ENCODE results near the gene SPRR2G.
"Not testable (repeated sequence)": the region's sequence is repeated elsewhere in the genome, so short reads cannot be mapped to it uniquely, and the experiment has no call there.

SPRR2G gene

DNA sequence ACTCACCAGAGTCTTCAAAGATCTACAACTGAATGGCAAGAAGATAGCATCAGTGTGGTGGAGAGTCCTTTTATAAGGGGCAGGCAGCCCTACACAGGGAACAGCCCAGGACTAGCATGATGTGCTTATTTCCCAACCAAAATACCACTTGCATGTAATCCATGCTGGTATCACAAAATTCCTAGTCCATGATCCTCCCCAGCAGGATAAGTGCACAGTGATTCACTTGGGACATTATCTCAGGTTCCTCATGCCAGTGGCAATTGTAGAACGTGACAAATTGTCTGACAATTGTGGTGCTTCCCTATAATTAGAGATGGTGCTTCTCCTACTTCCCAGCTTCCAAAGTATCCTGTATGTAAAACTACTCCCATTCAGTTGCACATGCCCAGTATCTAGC lies at the start of gene SPRR2G:
Gene SPRR2G (minus strand): TSS at position 45 of the 400 bp plus-strand sequence. CDS start 780 bp downstream, outside the sequence.
- no peak for DNase-seq

- no peak for DNase-seq
These were observed 44.5 kb upstream of the SPRR2G start for GRCh38 chr1:153195216-153195615.

GRCh38 chr1:153194331-153195050 lies 43.8 kb upstream of the SPRR2G start:
- DNase-seq = no peak

DNA sequence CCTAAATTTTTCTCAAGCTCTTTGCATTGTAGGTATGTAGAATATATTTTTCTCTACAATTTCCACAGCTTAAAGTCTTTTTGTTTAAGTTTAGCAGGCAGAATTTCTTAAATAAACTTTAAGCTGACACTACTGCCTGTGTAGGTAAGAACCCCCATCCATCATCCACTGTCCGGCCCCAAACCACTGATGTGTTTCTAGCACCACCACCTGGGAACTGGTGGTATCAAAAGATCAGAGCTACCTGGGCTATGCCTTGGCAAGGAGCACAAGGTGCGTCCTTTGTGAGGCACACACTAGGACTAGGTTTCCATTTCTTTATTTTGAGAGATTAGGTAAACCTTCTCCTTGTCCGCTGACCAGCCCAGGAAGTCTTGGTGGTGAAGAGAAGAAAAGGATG lies 42.0 kb upstream of the SPRR2G start:
- no peak for DNase-seq

- no peak for DNase-seq
These were observed 39.7 kb upstream of the SPRR2G start for GRCh38 chr1:153190373-153190772.

DNA sequence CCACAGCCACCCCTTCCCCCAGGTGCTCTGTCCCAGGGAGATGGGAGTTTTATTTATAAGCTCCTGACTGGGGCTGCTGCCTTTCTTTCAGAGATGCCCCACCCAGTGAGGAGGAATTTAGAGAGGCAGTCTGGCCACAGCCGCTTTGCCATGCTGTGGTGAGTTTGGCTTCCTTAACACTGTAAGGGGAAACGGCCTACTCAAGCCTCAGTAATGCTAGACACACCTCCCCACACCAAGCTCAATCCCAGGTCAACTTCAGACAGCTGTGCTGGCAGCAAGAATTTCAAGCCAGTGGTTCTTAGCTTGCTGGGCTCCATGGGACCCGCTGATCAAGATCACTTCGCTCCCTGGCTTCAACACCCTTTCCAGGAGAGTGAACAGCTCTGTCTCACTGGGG lies 37.6 kb upstream of the SPRR2G start:
- not testable (repeated sequence) for DNase-seq

DNA sequence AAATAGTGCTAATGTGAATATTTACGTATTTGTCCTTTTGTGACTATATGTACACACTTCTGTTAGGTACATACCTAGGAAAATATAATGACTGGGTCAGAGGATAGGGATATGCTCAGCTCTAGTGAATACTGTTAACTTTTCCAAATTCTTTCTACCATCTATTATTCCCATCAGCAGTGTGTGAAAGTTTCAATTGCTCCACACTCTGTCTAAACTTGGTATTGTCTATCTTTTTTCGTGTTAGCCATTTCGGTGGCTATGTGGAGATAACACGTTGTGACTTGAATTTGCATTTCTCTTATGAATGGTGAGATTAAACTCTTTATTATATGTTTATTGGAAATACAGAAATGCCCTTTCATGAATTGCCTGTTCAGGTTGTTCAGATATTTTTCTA lies 29.9 kb upstream of the SPRR2G start:
- DNase-seq = no peak

DNA sequence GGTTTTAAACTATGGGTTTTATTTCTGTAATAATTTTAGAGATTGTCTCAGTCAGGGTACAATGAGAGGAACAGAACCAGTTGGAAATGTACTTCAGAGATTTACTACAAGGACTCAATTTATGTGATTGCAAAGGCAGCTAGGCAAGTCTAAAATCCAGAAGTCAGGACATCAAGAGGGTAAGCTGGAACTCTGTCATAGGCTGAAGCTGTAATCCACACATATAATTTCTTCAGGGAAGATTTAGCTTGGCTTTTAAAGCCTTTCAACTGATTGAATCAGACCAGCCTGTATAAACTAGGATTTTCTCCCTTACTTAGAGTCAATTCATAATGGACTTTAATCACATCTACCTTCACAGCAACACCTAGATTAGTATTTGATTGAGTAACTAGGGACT lies 28.2 kb upstream of the SPRR2G start:
- DNase-seq = no peak

GRCh38 chr1:153174624-153175023 lies 23.9 kb upstream of the SPRR2G start:
- DNase-seq = no peak

GRCh38 chr1:153168686-153169085 lies 18.0 kb upstream of the SPRR2G start:
- no peak for DNase-seq

DNA sequence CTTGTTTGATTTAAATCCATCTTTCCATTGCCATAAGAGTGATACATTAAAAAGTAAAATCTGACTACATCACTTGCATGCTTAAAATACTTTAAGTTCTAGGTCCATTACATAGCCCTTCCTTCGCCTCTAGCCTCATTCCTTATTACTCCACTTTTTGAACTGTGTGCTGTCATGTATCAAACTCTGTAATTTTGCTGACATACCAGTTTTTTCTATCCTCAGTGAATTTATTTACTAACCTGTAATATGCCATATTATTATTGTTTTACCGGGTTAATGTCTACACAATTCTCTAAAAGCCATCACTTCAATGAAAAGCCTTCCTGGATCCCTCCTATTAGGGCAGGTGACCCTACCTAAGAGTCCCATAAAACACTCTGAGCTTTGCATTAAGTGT lies 4.9 kb upstream of the SPRR2G start:
- DNase-seq = no peak

- DNase-seq = no peak
These were observed 1.8 kb upstream of the SPRR2G start for GRCh38 chr1:153152481-153152880.

DNA sequence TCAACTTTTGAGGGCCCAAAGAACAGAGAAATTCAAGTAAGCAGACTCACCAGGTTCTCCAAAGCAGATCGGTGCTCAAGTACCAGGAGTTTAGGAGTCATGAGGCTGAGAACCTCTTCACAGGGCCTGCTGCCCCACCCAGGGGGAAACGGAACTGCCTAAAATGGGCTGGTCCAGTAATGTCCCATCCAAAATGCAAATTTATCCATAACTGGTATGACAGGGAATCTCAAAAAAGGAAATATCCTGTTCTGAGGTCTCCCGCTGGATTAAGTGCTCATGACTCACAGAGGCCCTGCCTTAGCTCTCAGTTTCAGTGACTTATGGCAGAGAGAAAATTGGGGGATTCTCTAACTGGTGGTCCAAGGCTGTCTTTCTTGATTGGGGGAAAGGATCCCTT lies 9.3 kb downstream of the SPRR2G start:
- DNase-seq = no peak

DNA sequence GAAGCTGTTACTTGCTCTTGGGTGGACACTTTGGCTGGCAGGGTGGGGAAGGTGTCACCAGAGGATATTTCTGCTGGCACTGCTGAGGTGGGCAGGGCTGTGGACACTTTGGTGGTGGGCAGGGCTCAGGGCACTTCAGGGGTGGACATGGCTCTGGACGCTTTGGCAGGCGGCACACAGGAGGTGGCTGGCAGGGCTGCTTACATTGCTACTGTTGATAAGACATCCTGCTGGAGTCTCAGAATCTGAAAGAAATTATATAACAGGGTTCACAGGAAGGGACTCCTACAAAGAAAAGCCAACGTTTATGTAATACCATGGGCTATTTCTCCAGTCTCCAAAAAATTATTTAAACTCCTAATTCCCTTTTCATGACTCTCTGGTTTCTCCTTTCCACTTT lies 10.2 kb downstream of the SPRR2G start:
- DNase-seq = no peak

DNA sequence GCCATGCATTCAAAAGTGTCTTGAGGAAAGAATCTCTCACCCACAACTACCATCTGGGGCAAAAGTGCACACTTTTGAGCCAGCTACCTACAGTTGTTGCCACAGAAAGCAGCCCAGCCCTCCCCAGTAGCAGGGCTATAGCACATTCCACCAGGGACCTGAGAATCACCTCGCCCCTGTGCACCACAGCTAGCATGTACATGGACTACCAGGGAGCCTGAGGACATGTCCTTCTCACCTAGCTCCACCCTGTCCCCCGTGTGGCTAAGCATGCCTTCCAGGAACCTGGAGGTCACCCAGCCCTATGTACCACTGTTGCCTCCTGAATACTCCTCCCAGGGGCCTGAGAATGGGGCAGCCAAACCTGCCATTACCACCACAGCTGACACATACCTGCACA lies 16.9 kb downstream of the SPRR2G start:
- DNase-seq = no peak

DNA sequence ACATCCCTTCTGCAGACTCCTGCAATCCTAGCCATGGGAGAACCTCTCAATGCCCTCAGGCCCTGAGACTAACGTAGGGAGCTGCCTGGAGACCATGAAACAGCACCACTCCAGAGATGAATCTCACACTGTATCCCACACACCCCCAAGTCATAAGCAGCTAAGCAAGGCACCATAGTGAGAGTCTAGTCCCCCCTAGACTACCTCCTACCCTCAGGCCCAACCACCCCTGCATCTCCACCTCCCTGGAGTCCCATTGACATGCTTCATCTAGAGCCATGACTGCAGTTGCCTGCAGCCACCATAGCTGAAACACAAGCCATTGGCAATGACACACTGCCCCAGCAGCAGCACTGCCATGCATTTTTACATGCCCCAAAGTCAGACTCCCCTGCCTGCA lies 17.4 kb downstream of the SPRR2G start:
- no peak for DNase-seq

- not testable (repeated sequence) for DNase-seq
These were observed 22.0 kb downstream of the SPRR2G start for GRCh38 chr1:153128688-153129087.

DNA sequence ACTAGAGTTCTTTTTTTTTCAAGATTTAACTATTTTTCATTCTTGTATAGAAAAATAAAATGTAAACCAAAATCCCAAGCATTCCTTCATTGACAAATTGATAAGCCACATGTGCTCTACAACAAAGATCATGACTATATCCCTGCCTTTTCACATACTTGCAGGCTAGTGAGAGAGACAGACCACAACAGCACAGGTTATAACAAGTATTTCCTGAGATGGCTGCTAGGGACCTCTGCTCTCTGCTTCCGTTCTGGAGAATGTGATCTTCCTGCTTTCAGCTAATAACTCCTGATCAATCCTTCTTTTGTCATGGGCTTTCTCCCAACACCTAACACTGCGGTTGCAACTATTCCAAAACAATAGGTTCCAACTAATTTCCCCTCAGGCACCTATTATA lies 23.4 kb downstream of the SPRR2G start:
- no peak for DNase-seq

GRCh38 chr1:153125536-153125935 lies 25.2 kb downstream of the SPRR2G start:
- DNase-seq = no peak

DNA sequence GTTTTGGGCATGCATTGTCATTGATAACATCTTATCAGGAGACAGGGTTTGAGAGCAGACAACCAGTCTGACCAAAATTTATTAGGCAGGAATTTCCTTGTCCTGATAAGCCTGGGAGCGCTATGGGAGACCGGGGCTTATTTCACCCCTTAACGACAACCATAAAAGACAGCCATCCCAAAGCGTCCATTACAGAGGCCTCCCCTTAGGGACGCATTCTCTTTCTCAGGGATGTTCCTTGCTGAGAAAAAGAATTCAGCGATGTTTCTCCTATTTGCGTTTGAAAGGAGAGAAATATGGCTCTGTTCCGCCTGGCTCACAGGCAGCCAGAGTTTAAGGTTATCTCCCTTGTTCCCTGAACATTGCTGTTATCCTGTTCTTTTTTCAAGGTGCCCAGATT lies 26.9 kb downstream of the SPRR2G start:
- not testable (repeated sequence) for DNase-seq

DNA sequence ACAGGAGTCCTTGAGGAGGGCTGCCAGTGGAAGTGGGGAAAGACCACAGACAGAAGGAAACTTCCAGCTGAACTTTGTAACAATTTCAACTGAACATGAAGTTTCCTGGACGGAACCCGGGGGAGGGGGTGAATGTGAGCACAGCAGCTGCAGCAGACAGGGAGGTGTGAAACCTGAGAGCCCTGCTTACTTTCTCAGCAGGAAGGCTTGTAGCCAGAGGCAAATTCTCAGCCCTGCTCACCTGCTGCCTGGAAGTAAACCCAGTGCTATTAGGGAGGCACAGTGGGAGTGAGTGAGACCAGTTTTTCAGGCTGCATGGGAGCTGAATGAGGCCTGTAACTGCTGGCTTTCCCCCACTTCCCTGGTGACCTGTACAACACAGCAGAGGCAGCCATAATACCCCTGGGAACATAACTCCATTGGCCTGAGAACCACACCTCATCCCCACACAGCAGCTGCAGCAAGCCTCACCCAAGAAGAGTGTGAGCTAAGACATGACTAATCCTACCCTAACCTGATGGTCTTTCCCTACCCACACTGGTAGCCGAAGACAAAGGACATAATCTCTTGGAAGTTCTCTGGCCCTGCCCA lies 27.8 kb downstream of the SPRR2G start:
- no peak for DNase-seq

GRCh38 chr1:153120945-153121344 lies 29.7 kb downstream of the SPRR2G start:
- no peak for DNase-seq

GRCh38 chr1:153119491-153119971 lies 31.2 kb downstream of the SPRR2G start:
- DNase-seq = no peak

- not testable (repeated sequence) for DNase-seq
These were observed 35.4 kb downstream of the SPRR2G start for GRCh38 chr1:153115264-153115663.

DNA sequence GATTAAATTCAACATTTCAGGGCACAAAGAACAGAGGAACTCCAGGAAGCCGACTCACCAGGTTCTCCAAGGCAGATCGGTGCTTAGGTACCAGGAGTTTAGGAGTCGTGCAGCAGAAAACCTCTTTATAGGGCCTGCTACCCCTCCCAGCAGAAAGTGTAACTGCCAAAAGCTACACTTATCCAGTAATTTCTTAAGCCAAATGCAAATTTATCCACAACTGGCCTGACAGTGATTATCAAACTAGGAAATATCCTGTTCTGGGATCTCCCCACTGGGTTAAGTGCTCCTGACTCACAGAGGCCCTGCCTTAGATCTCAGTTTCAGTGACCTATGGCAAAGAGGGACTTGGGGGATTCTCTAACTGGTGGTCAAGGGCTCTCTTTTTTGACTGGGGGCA lies 37.3 kb downstream of the SPRR2G start, which contains the start of gene SPRR2F:
Gene SPRR2F (minus strand): TSS at position 101 of the 400 bp plus-strand sequence. CDS start 783 bp downstream, outside the sequence.
- no peak for DNase-seq

Data from inflammatory macrophage treated with lipopolysaccharide for 4 hours (primary cell).